Left ventricle myocardium inferior (tissue), 1 donor: Measurements from ENCODE around the gene KCNH8. TPM values are rescaled to one million over a fixed set of nuclear protein-coding genes. Genes with fewer than 3 reads are reported as not detected.

Source experiments
- DNase-seq: peaks from one replicate; pipeline ENCODE4 v3.0.0-alpha.2; 2020
- H3K27ac ChIP-seq: fragments of 200-600 bp; replicated peaks from 2 replicates; pipeline ENCODE4 v1.8.0; 2021
- H3K27me3 ChIP-seq: fragments of 200-600 bp; 2 replicates; pipeline ENCODE4 v1.8.0; 2021; ENCODE audit warnings: low read depth
- H3K36me3 ChIP-seq: fragments of 200-600 bp; 2 replicates; pipeline ENCODE4 v1.8.0; 2021
- H3K4me1 ChIP-seq: fragments of 200-600 bp; 2 replicates; pipeline ENCODE4 v1.8.0; 2021
- H3K4me3 ChIP-seq: fragments of 200-600 bp; 2 replicates; pipeline ENCODE4 v1.8.0; 2021; ENCODE audit warnings: mild to moderate bottlenecking, moderate library complexity
- H3K9me3 ChIP-seq: fragments of 200-600 bp; replicated peaks from 2 replicates; pipeline ENCODE4 v1.8.0; 2021
- CTCF ChIP-seq: fragments of 200-600 bp; IDR thresholded peaks from 2 replicates; pipeline ENCODE4 v1.8.0; 2021; ENCODE audit warnings: antibody characterized with exemption, mild to moderate bottlenecking, borderline replicate concordance
- intact Hi-C: fragments of 100-400 bp; cut with micrococcal nuclease; formaldehyde crosslinking; loops from one replicate; pipeline ENCODE4 v1.11.0; 2022
- total RNA-seq: library from RNA; stranded (reverse); fragmentation: NEBNext Ultra II Directional; extraction: Animal tissue kit (Norgen Biotek cat#: 25700); gene quantifications from one replicate; pipeline ENCODE4 v1.2.1, GENCODE V29; 2021
- donor health status: DM: no; HTN: yes; CAD: no; lungs with severe emphysema.

KCNH8 gene
- total RNA-seq, 1 donor from 2014 or later = 0.05 TPM

DNA sequence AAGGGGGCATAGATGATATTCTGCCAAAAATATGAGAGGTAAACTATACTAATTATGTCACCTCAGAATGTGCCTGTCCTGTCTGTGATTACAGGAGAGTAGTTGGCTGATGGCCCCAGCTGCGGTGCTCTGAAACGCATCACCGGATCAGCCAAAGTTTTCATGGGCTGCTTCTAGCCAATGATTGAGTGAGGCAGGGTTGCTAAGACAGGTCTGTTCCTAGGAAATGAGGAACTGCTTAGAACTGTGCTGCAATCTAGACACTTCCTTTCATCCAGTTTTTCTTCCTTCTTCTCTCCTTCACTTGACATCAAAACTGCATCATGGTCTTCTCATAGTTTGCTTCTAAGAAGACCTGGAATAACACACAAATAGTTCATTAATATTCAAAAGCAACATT, 124.0 kb downstream of the KCNH8 start:
- no peaks in the 10 kb centered on the region for H3K36me3 ChIP-seq
- intact Hi-C loops = no loop called here
- TF ChIP-seq CTCF = no peak
- H3K4me3 ChIP-seq = no peak overlapping the region
- no peak for DNase-seq
- no peaks in the 10 kb centered on the region for H3K4me1 ChIP-seq
- peaks cover 7% of the 10 kb centered on the region for H3K9me3 ChIP-seq
- H3K27me3 ChIP-seq = no peaks in the 10 kb centered on the region
- no peak overlapping the region for H3K27ac ChIP-seq

- no peak for TF ChIP-seq CTCF
- intact Hi-C loops = no loop called here
- H3K36me3 ChIP-seq = no peaks in the 10 kb centered on the region
Measured at GRCh38 chr3:19273091-19273490, 124.8 kb downstream of the KCNH8 start.

DNA sequence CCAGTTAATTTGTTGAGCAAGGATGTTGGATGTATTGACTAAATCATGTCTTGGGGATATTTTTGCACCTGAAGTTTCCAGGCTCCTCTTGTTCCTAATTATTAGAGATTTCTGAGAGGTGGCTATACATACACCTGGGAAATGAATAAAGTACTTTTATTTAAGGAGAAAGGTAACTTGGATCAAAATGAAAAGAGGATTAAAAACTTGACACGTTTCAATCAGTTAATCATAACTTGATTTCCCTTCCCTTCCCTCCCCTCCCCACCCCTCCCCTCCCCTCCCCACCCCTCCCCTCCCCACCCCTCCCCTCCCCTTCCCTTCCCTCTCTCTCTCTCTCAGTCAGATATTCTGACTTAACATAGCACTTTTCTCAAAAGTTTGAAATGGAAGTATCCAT, 126.3 kb downstream of the KCNH8 start:
- Histone ChIP-seq H3K27ac (no peak overlapping the region), H3K36me3 (no peaks in the 10 kb centered on the region), H3K27me3 (no peaks in the 10 kb centered on the region), H3K9me3 (peaks cover 7% of the 10 kb centered on the region), H3K4me3 (no peak overlapping the region), H3K4me1 (no peaks in the 10 kb centered on the region)
- no peak for TF ChIP-seq CTCF
- DNase-seq = no peak
- intact Hi-C loops = no loop called here

More at GRCh38 chr3:19273091-19273490, 124.8 kb downstream of the KCNH8 start:
- H3K9me3 ChIP-seq = peaks cover 7% of the 10 kb centered on the region
- DNase-seq = no peak
- no peak overlapping the region for H3K27ac ChIP-seq
- H3K4me3 ChIP-seq = no peak overlapping the region
- H3K4me1 ChIP-seq = no peaks in the 10 kb centered on the region
- no peaks in the 10 kb centered on the region for H3K27me3 ChIP-seq

DNA sequence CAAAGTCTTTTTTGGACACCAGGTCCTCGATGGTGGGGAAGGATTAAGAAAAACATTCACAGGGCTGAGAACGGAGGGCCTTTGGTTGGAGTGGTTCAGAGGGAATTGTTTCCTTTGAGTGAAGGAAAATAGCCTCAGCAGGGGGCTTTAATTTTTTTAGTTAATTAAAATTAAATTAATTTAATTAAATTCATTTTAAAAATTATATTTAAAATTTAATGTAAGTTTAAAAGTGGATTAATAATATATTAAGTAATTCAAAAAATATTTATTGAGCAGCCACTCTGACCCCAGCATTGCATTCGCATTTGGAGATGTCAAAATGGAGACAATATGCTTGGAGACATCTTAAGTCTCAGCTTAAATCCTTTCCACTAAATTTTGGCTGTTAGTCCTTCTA, 136.7 kb downstream of the KCNH8 start:
- TF ChIP-seq CTCF = no peak
- no peak for DNase-seq

DNA sequence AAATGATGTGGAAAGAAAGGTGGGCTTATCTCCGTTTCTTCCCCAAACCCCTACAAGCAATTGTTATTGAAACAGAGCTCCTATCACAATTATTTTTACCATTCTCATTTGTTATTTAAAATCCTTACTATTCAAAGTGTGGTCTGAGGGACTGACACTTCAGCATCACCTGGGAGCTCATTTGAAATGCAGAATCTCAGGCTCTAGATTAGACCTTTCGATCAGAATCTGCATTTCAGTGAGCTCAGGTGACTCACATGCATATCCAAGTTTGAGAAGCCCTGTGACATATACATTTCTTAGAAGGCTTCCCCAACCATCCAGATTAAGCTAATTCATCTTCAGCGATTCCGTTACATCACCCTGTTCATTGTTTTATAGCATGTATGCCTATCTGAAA, 145.0 kb downstream of the KCNH8 start:
- intact Hi-C loops = no loop called here

More for the DNA sequence above, 136.7 kb downstream of the KCNH8 start:
- Histone ChIP-seq H3K36me3 (no peaks in the 10 kb centered on the region), H3K27me3 (no peaks in the 10 kb centered on the region), H3K27ac (no peak overlapping the region), H3K4me1 (no peaks in the 10 kb centered on the region), H3K9me3 (peaks cover 4% of the 10 kb centered on the region), H3K4me3 (no peak overlapping the region)
- intact Hi-C loops = no loop called here

More for the DNA sequence above, 145.0 kb downstream of the KCNH8 start:
- H3K27ac ChIP-seq = no peak overlapping the region
- no peak overlapping the region for H3K4me3 ChIP-seq
- DNase-seq = no peak
- H3K27me3 ChIP-seq = no peaks in the 10 kb centered on the region
- TF ChIP-seq CTCF = no peak
- no peaks in the 10 kb centered on the region for H3K36me3 ChIP-seq
- no peaks in the 10 kb centered on the region for H3K4me1 ChIP-seq
- peaks cover 4% of the 10 kb centered on the region for H3K9me3 ChIP-seq
